ENCODE results near the gene GLUD2. TPM values are rescaled to one million over a fixed set of nuclear protein-coding genes. Genes with fewer than 3 reads are reported as not detected.

Gene GLUD2
- total and polyA plus RNA-seq, 2 of the 4 experiments (the other 2 are of a cell fraction) = 0.51 to 1.6 TPM

GRCh38 chrX:121032531-121032930, 14.9 kb upstream of the GLUD2 start:
- WGBS, 2 experiments (ENCODE audit: extremely low coverage in 2 of 2, insufficient read length in 1 of 2) = no CpG with 5 or more reads among the region's 2 CpGs
- Histone ChIP-seq H2BK5ac (ENCODE audit: low read depth, low read length, poor library complexity, severe bottlenecking) (no peak overlapping the region), H2AK9ac (replicated peaks; ENCODE audit: low read depth, low read length, poor library complexity) (no peak overlapping the region), H3K79me1 (ENCODE audit: low read depth in 1 of 2, low read length in 2 of 2) (no peaks in the 10 kb centered on the region), H3K9me1 (ENCODE audit: insufficient read depth, low read length) (no peaks in the 10 kb centered on the region), H2BK15ac (ENCODE audit: low read depth, low read length) (no peak overlapping the region), H2BK120ac (ENCODE audit: low read depth, low read length) (no peak overlapping the region), H3K4ac (ENCODE audit: low read depth, low read length) (no peak overlapping the region), H3K14ac (replicated peaks; ENCODE audit: low read depth, low read length) (no peak overlapping the region), H3K56ac (ENCODE audit: extremely low read depth, insufficient read depth, low read length) (no peak overlapping the region), H3K27me3 (ENCODE audit: control insufficient read depth, insufficient read depth, low read length) (no peaks in the 10 kb centered on the region), H2AFZ (replicated peaks; ENCODE audit: low read length, poor library complexity) (no peak overlapping the region), H3K9ac (ENCODE audit: low read depth, low read length) (no peak overlapping the region), H3K18ac (ENCODE audit: low read depth, low read length) (no peak overlapping the region), H3K36me3 (ENCODE audit: control insufficient read depth, insufficient read depth, low read length) (no peaks in the 10 kb centered on the region), H4K91ac (ENCODE audit: insufficient read depth, low read depth, low read length) (no peak overlapping the region), H3K23ac (ENCODE audit: low read depth, low read length) (no peak overlapping the region), H4K5ac (ENCODE audit: low read depth, low read length) (no peak overlapping the region), H3K27ac (ENCODE audit: insufficient read depth, low read length) (no peak overlapping the region), H4K8ac (ENCODE audit: low read depth in 2 of 2, low read length in 2 of 2) (no peak overlapping the region), H3K4me1 (ENCODE audit: control insufficient read depth, insufficient read depth, low read length) (no peaks in the 10 kb centered on the region), H3K9me3 (ENCODE audit: control insufficient read depth, insufficient read depth, low read length) (no peaks in the 10 kb centered on the region), H2AK5ac (ENCODE audit: low read depth, low read length) (no peak overlapping the region), H3K4me3 (ENCODE audit: insufficient read depth, low read depth, low read length) (no peak overlapping the region), H4K20me1 (ENCODE audit: insufficient read depth, low read length) (no peaks in the 10 kb centered on the region), H2BK20ac (ENCODE audit: low read depth, low read length) (no peak overlapping the region), H3K4me2 (ENCODE audit: low read depth, low read length) (no peak overlapping the region)
- ATAC-seq (ENCODE audit: low read depth) (no peak), DNase-seq (no peak)
- intact Hi-C loops (cut with micrococcal nuclease) (no loop called here), in situ Hi-C loops (cut with MboI; ENCODE audit: low sequenced_read_pairs) (no loop called here), dilution Hi-C loops (cut with HindIII; ENCODE audit: low sequenced_read_pairs, unreplicated experiment) (no loop called here)
- BruUV-seq (replicated peaks) = no TSS peak
- POLR2A ChIA-PET (ENCODE audit: unreplicated experiment) = no interaction called here
- CTCF ChIA-PET = no interaction called here
- TF ChIP-seq SMC3 (IDR thresholded peaks at IDR 0.05; ENCODE audit: low read depth, low read length) (no peak), USF2 (IDR thresholded peaks at IDR 0.05; ENCODE audit: low read depth, low read length) (no peak), CEBPB (IDR thresholded peaks at IDR 0.05; ENCODE audit: low read depth, low read length) (no peak), RAD21 (IDR thresholded peaks at IDR 0.05; ENCODE audit: low read length) (no peak), NFE2L2 (IDR thresholded peaks at IDR 0.05; ENCODE audit: low read depth, low read length) (no peak), BHLHE40 (IDR thresholded peaks at IDR 0.05; ENCODE audit: low read depth, low read length) (no peak), CHD1 (IDR thresholded peaks at IDR 0.05; ENCODE audit: low read depth, low read length) (no peak)
